ENCODE results near the gene KCNH5.

GRCh38 chr14:62956413-62956812 lies 88.8 kb downstream of the KCNH5 start:
- TF ChIP-seq, protein P1, sequence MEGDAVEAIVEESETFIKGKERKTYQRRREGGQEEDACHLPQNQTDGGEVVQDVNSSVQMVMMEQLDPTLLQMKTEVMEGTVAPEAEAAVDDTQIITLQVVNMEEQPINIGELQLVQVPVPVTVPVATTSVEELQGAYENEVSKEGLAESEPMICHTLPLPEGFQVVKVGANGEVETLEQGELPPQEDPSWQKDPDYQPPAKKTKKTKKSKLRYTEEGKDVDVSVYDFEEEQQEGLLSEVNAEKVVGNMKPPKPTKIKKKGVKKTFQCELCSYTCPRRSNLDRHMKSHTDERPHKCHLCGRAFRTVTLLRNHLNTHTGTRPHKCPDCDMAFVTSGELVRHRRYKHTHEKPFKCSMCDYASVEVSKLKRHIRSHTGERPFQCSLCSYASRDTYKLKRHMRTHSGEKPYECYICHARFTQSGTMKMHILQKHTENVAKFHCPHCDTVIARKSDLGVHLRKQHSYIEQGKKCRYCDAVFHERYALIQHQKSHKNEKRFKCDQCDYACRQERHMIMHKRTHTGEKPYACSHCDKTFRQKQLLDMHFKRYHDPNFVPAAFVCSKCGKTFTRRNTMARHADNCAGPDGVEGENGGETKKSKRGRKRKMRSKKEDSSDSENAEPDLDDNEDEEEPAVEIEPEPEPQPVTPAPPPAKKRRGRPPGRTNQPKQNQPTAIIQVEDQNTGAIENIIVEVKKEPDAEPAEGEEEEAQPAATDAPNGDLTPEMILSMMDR (conservative IDR thresholded peaks at IDR 0.05), result no peak
- no peak for TF ChIP-seq EZH2 (IDR thresholded peaks at IDR 0.05; ENCODE audit: low read depth)
